SK-N-SH (cell line): ENCODE results near the gene ATE1. TPM values are rescaled to one million over a fixed set of nuclear protein-coding genes. Genes with fewer than 3 reads are reported as not detected.

Source experiments
- CTCF ChIA-PET: fragments of 300-600, 350-600 bp; formaldehyde crosslinking; extraction: SDS; loops from one replicate; lab custom pipeline; 2021; lab: Yijun Ruan, JAX
- POLR2A ChIA-PET: fragments of 350-600 bp; sonication (Branson Sonifier 250); formaldehyde crosslinking; extraction: SDS; loops from one replicate; lab custom pipeline; 2020; ENCODE audit warnings: antibody characterized with exemption, inconsistent platforms; lab: Yijun Ruan, JAX
- DNase-seq: peaks from one replicate; pipeline ENCODE4 v3.0.0; 2012
- H2AFZ ChIP-seq: fragments of 200-600 bp; sonication (generic); 2 replicates; pipeline ENCODE4 v1.8.1; 2016; ENCODE audit warnings: antibody characterized with exemption, mild to moderate bottlenecking, low read depth
- H3F3A ChIP-seq: fragments of 200-600 bp; sonication (generic); replicated peaks from 2 replicates; pipeline ENCODE3; 2016; ENCODE audit warnings: antibody characterized with exemption, mild to moderate bottlenecking; ENCODE audit not compliant: insufficient read depth
- H3K27ac ChIP-seq, 2 experiments: fragments of 200-500 bp in 1 of 2; fragments of 200-600 bp in 1 of 2; sonication (Bioruptor generic) in 1 of 2; sonication (generic), shearing (Covaris generic) in 1 of 2; 2 replicates each; pipeline versions ENCODE4 v1.5.1 to v1.6.1; 2014 to 2016; ENCODE audit warnings: low read depth in 2 of 2, inconsistent platforms in 1 of 2, low read length in 1 of 2, mild to moderate bottlenecking in 1 of 2, mixed read lengths in 1 of 2
- H3K27me3 ChIP-seq: fragments of 200-600 bp; sonication (generic), shearing (Covaris generic); 2 replicates; pipeline ENCODE4 v1.6.1; 2016; ENCODE audit warnings: mixed run types; ENCODE audit not compliant: insufficient read depth
- H3K36me3 ChIP-seq, 2 experiments: fragments of 200-500 bp in 1 of 2; fragments of 200-600 bp in 1 of 2; sonication (Bioruptor generic) in 1 of 2; sonication (generic) in 1 of 2; replicated peaks in 1 of 2; 2 replicates each; pipeline versions ENCODE3 to v1.5.1; 2014 to 2016; ENCODE audit warnings: low read length in 1 of 2, mild to moderate bottlenecking in 1 of 2; ENCODE audit not compliant: insufficient read depth in 2 of 2, control insufficient read depth in 1 of 2
- H3K4me1 ChIP-seq, 2 experiments: fragments of 200-500 bp in 1 of 2; fragments of 200-600 bp in 1 of 2; sonication (Bioruptor generic) in 1 of 2; sonication (generic), shearing (Covaris generic) in 1 of 2; 2 replicates each; pipeline versions ENCODE4 v1.5.1 to v1.6.1; 2014 to 2016; ENCODE audit warnings: low read depth in 1 of 2, low read length in 1 of 2, mixed run types in 1 of 2; ENCODE audit not compliant: insufficient read depth in 2 of 2, control insufficient read depth in 1 of 2
- H3K4me2 ChIP-seq: fragments of 200-600 bp; sonication (generic), shearing (Covaris generic); 2 replicates; pipeline ENCODE4 v1.6.1; 2017; ENCODE audit warnings: mixed run types
- H3K4me3 ChIP-seq, 2 experiments: fragments of 200-500 bp in 1 of 2; fragments of 200-600 bp in 1 of 2; sonication (Bioruptor generic) in 1 of 2; sonication (generic), shearing (Covaris generic) in 1 of 2; 2 replicates each; pipeline versions ENCODE4 v1.5.1 to v1.8.1; 2014 to 2016; ENCODE audit warnings: low read depth in 2 of 2, inconsistent platforms in 1 of 2, low read length in 1 of 2, mild to moderate bottlenecking in 1 of 2, mixed read lengths in 1 of 2, moderate library complexity in 1 of 2
- H3K79me2 ChIP-seq: fragments of 200-600 bp; sonication (generic); 2 replicates; pipeline ENCODE4 v1.8.1; 2017; ENCODE audit warnings: mild to moderate bottlenecking; ENCODE audit not compliant: insufficient read depth
- H3K9ac ChIP-seq: fragments of 200-600 bp; sonication (generic); 2 replicates; pipeline ENCODE4 v1.6.1; 2017; ENCODE audit warnings: mixed run types
- H3K9me2 ChIP-seq: fragments of 200-600 bp; sonication (generic); 2 replicates; pipeline ENCODE4 v1.6.1; 2017; ENCODE audit warnings: mixed run types
- H3K9me3 ChIP-seq: fragments of 200-600 bp; sonication (generic); 2 replicates; pipeline ENCODE4 v1.6.1; 2017; ENCODE audit warnings: mixed run types, mild to moderate bottlenecking, moderate library complexity
- H4K20me1 ChIP-seq: fragments of 200-600 bp; sonication (generic); 2 replicates; pipeline ENCODE4 v1.6.1; 2017; ENCODE audit warnings: mild to moderate bottlenecking, mixed run types; ENCODE audit not compliant: insufficient read depth
- CHD2 ChIP-seq: fragments of 150-350 bp; IDR thresholded peaks from 2 replicates; pipeline ENCODE4 v1.6.1; 2018; ENCODE audit warnings: low read length; ENCODE audit not compliant: partially characterized antibody
- CTCF ChIP-seq: fragments of 200-600 bp; sonication (generic); IDR thresholded peaks from 2 replicates; pipeline ENCODE4 v1.6.1; 2017; ENCODE audit warnings: antibody characterized with exemption, mild to moderate bottlenecking, moderate library complexity
- ELF1 ChIP-seq: IDR thresholded peaks from 2 replicates; pipeline ENCODE4 v1.4.0; 2012
- EP300 ChIP-seq, 2 experiments: IDR thresholded peaks; 2 replicates each; pipeline versions ENCODE4 v1.4.0 to v1.6.1; 2012; ENCODE audit warnings: borderline replicate concordance in 1 of 2, low read depth in 1 of 2, low read length in 1 of 2
- FOSL2 ChIP-seq: IDR thresholded peaks from 2 replicates; pipeline ENCODE4 v1.4.0; 2012; ENCODE audit warnings: low read depth, mild to moderate bottlenecking, moderate library complexity, borderline replicate concordance
- FOXJ3 ChIP-seq: sonication (generic); formaldehyde crosslinking; IDR thresholded peaks from 2 replicates; pipeline ENCODE4 v1.5.1; 2020; ENCODE audit warnings: mild to moderate bottlenecking, missing genetic modification reagents
- GABPA ChIP-seq: IDR thresholded peaks from 2 replicates; pipeline ENCODE4 v1.4.0; 2012; ENCODE audit warnings: low read depth, mild to moderate bottlenecking
- GATA2 ChIP-seq: sonication (generic); formaldehyde crosslinking; IDR thresholded peaks from 2 replicates; pipeline ENCODE4 v1.5.0; 2020; ENCODE audit warnings: mild to moderate bottlenecking, missing genetic modification reagents
- POLR2AphosphoS5 ChIP-seq: IDR thresholded peaks from 2 replicates; pipeline ENCODE4 v1.6.1; 2012; ENCODE audit warnings: low read depth, low read length
- RCOR1 ChIP-seq: fragments of 150-350 bp; IDR thresholded peaks from 2 replicates; pipeline ENCODE4 v1.6.1; 2017; ENCODE audit warnings: antibody characterized with exemption, low read length
- RXRA ChIP-seq: IDR thresholded peaks from 2 replicates; pipeline ENCODE4 v1.4.0; 2012; ENCODE audit warnings: low read depth, mild to moderate bottlenecking, borderline replicate concordance
- SMC3 ChIP-seq: IDR thresholded peaks from 2 replicates; pipeline ENCODE4 v1.6.1; 2012; ENCODE audit warnings: low read depth, low read length, improper control_type of control experiment
- TAF1 ChIP-seq: IDR thresholded peaks from 2 replicates; pipeline ENCODE4 v1.6.1; 2012; ENCODE audit warnings: low read depth, mild to moderate bottlenecking, low read length, moderate library complexity, borderline replicate concordance
- TEAD4 ChIP-seq: IDR thresholded peaks from 2 replicates; pipeline ENCODE4 v1.4.0; 2012; ENCODE audit warnings: mild to moderate bottlenecking, borderline replicate concordance; ENCODE audit not compliant: insufficient read depth
- YY1 ChIP-seq: IDR thresholded peaks from 2 replicates; pipeline ENCODE4 v1.4.0; 2012; ENCODE audit warnings: low read depth, mild to moderate bottlenecking
- WGBS: methylation state at CpG from one replicate; pipeline ENCODE4 v1.1.6; 2017; ENCODE audit warnings: low lambda C conversion rate; 5-methylcytosine and 5-hydroxymethylcytosine counted together
- polyA plus RNA-seq, 3 experiments: library from polyadenylated mRNA; depleted of rRNA; stranded (reverse); fragments of >200 nt; gene quantifications; 2 replicates each; pipeline ENCODE4 v1.2.3, GENCODE V29; 2012
- TF ChIP-seq, protein P1 (sequence below): IDR thresholded peaks from 2 replicates; pipeline ENCODE4 v1.6.1; 2012; ENCODE audit warnings: mild to moderate bottlenecking, low read depth, low read length, moderate library complexity

The ATE1 gene
- polyA plus RNA-seq, 1 of the 3 experiments (the other 2 are of a cell fraction) = 6.3 TPM

DNA sequence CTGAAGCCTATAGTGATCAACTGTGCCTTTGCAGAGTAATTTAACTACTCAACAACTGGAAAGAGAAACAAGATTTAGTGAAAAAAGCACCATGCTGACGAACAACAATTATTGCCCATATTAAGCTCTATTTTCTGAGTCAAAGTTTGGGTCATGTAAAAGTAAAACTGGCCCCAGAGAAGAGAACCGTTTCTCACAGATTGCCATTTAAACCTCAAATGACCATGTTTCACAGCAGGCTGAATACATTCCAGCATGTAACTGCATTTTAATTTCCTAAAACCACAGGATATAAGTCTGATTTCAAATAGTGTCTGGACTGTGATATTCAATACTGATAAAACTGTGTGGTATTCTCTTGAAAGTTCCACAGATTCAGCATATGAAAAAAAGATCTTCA, 140.7 kb downstream of the ATE1 start:
- H3K4me1 ChIP-seq = peaks cover 0 to 2% of the 10 kb centered on the region in 2 experiments; a peak in 1 of 4 replicates
- no peak overlapping the region for H3K27ac ChIP-seq
- no peaks in the 10 kb centered on the region for H3K27me3 ChIP-seq
- WGBS = 84% methylated on average over 2 of the region's 2 CpGs
- CTCF ChIA-PET = interaction anchor here (0.8 to 1.6 kb wide), 2 partner anchors 10 to 19 kb away, joined by 3 read pairs; no protein-coding TSS in a partner anchor
- no peak for DNase-seq
- H2AFZ ChIP-seq = no peak overlapping the region
- no peaks in the 10 kb centered on the region for H3K9me3 ChIP-seq
- POLR2A ChIA-PET = no interaction called here
- H3F3A ChIP-seq = no peaks in the 10 kb centered on the region
- no peak overlapping the region for H3K4me2 ChIP-seq
- no peaks in the 10 kb centered on the region for H3K79me2 ChIP-seq
- no peaks in the 10 kb centered on the region for H4K20me1 ChIP-seq
- TF ChIP-seq GABPA = no peak
- no peak for TF ChIP-seq POLR2AphosphoS5
- no peak for TF ChIP-seq CHD2
- TF ChIP-seq, protein P1, sequence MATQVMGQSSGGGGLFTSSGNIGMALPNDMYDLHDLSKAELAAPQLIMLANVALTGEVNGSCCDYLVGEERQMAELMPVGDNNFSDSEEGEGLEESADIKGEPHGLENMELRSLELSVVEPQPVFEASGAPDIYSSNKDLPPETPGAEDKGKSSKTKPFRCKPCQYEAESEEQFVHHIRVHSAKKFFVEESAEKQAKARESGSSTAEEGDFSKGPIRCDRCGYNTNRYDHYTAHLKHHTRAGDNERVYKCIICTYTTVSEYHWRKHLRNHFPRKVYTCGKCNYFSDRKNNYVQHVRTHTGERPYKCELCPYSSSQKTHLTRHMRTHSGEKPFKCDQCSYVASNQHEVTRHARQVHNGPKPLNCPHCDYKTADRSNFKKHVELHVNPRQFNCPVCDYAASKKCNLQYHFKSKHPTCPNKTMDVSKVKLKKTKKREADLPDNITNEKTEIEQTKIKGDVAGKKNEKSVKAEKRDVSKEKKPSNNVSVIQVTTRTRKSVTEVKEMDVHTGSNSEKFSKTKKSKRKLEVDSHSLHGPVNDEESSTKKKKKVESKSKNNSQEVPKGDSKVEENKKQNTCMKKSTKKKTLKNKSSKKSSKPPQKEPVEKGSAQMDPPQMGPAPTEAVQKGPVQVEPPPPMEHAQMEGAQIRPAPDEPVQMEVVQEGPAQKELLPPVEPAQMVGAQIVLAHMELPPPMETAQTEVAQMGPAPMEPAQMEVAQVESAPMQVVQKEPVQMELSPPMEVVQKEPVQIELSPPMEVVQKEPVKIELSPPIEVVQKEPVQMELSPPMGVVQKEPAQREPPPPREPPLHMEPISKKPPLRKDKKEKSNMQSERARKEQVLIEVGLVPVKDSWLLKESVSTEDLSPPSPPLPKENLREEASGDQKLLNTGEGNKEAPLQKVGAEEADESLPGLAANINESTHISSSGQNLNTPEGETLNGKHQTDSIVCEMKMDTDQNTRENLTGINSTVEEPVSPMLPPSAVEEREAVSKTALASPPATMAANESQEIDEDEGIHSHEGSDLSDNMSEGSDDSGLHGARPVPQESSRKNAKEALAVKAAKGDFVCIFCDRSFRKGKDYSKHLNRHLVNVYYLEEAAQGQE = no peak
- TF ChIP-seq RXRA = no peak
- H3K36me3 ChIP-seq = peaks cover 6 to 11% of the 10 kb centered on the region in 2 experiments
- no peak overlapping the region for H3K4me3 ChIP-seq
- H3K9ac ChIP-seq = no peak overlapping the region
- no peaks in the 10 kb centered on the region for H3K9me2 ChIP-seq

- no peaks in the 10 kb centered on the region for H3K9me3 ChIP-seq
- no peaks in the 10 kb centered on the region; a peak in 1 of 4 replicates for H3K4me1 ChIP-seq
- no peaks in the 10 kb centered on the region for H3K9me2 ChIP-seq
- no peak overlapping the region for H3K4me2 ChIP-seq
- H3K36me3 ChIP-seq = peaks cover 6 to 16% of the 10 kb centered on the region in 2 experiments
- WGBS = 82% methylated on average over 6 of the region's 6 CpGs
- H4K20me1 ChIP-seq = no peaks in the 10 kb centered on the region
- ChIA-PET CTCF (interaction anchor here (1.3 kb wide), 1 partner anchor 14 kb away, joined by 3 read pairs; no protein-coding TSS in a partner anchor), POLR2A (no interaction called here)
- H2AFZ ChIP-seq = no peak overlapping the region
- H3F3A ChIP-seq = no peaks in the 10 kb centered on the region
- H3K27ac ChIP-seq = no peak overlapping the region
- H3K27me3 ChIP-seq = no peaks in the 10 kb centered on the region
- no peak overlapping the region for H3K9ac ChIP-seq
- no peaks in the 10 kb centered on the region for H3K79me2 ChIP-seq
- no peak for DNase-seq
- H3K4me3 ChIP-seq = no peak overlapping the region
- TF ChIP-seq TAF1 (no peak), FOXJ3 (CRISPR knock-in tag) (no peak), ELF1 (no peak), SMC3 (no peak), TEAD4 (no peak), YY1 (no peak), GATA2 (CRISPR knock-in tag) (no peak), EP300 (IDR thresholded peaks at IDR 0.05; ENCODE audit: borderline replicate concordance in 1 of 2, low read depth in 1 of 2, low read length in 1 of 2) (no peak), FOSL2 (no peak), POLR2AphosphoS5 (no peak), RCOR1 (no peak), CTCF (no peak), CHD2 (no peak)
- TF ChIP-seq, protein P1 = no peak
Measured at GRCh38 chr10:121783782-121784372, 144.0 kb downstream of the ATE1 start.
